Vagina (tissue), 2 donors: Measurements from ENCODE around the gene BTBD8. TPM values are rescaled to one million over a fixed set of nuclear protein-coding genes. Genes with fewer than 3 reads are reported as not detected.

Experiments used
- DNase-seq, 2 donors: peaks; one replicate each; pipeline ENCODE4 v3.0.0-alpha.2; 2017; ENCODE audit errors: extremely low spot score in 2 of 2
- H3K27ac ChIP-seq: fragments of 200-600 bp; sonication (generic); one replicate; pipeline ENCODE4 v1.5.1; 2019
- H3K27me3 ChIP-seq: fragments of 200-600 bp; sonication (generic); one replicate; pipeline ENCODE4 v1.5.1; 2019
- H3K36me3 ChIP-seq, 2 donors: fragments of 200-600 bp; sonication (generic); one replicate each; pipeline ENCODE4 v1.5.1; 2017 to 2019
- H3K4me1 ChIP-seq: fragments of 200-600 bp; sonication (generic); one replicate; pipeline ENCODE4 v1.5.1; 2019
- H3K4me3 ChIP-seq, 2 donors: fragments of 200-600 bp; sonication (generic); 1 replicate in 1 of 2; 2 replicates in 1 of 2; pipeline ENCODE4 v1.5.1; 2016 to 2019
- H3K9me3 ChIP-seq: fragments of 200-600 bp; sonication (generic); one replicate; pipeline ENCODE4 v1.5.1; 2019
- POLR2A ChIP-seq, 2 donors: fragments of 450-650 bp; IDR thresholded peaks; one replicate each; pipeline ENCODE4 v1.6.1; 2017; ENCODE audit warnings: antibody characterized with exemption in 2 of 2, mild to moderate bottlenecking in 2 of 2, moderate library complexity in 2 of 2
- POLR2AphosphoS5 ChIP-seq, 2 donors: sonication (generic); formaldehyde crosslinking; IDR thresholded peaks; one replicate each; pipeline ENCODE4 v1.9.0; 2017; ENCODE audit warnings: antibody characterized with exemption in 2 of 2, mild to moderate bottlenecking in 2 of 2, low read depth in 1 of 2; ENCODE audit not compliant: insufficient read depth in 1 of 2
- intact Hi-C: fragments of 100-400 bp; cut with DNase I; formaldehyde crosslinking; loops from one replicate; pipeline ENCODE4 v1.15.1; 2023
- total RNA-seq: library from RNA; depleted of rRNA; stranded (reverse); fragments of >200 nt; gene quantifications from one replicate; pipeline ENCODE4 v1.2.3, GENCODE V29; 2016
- TF ChIP-seq, protein P1 (sequence below), 3 experiments: fragments of 450-650 bp in 2 of 3; fragments of 200-600 bp in 1 of 3; sonication (generic) in 1 of 3; IDR thresholded peaks; one replicate each; pipeline ENCODE4 v1.5.1; 2017 to 2019; ENCODE audit warnings: antibody characterized with exemption in 3 of 3, mild to moderate bottlenecking in 2 of 3, moderate library complexity in 2 of 3

The BTBD8 gene
- total RNA-seq, 1 donor from 2014 or later, result 6.1 TPM

GRCh38 chr1:92219028-92219427, 138.9 kb downstream of the BTBD8 start:
- no peaks in the 10 kb centered on the region for H3K4me1 ChIP-seq
- no peaks in the 10 kb centered on the region for H3K9me3 ChIP-seq
- H3K27ac ChIP-seq, result no peak overlapping the region
- TF ChIP-seq, protein P1, sequence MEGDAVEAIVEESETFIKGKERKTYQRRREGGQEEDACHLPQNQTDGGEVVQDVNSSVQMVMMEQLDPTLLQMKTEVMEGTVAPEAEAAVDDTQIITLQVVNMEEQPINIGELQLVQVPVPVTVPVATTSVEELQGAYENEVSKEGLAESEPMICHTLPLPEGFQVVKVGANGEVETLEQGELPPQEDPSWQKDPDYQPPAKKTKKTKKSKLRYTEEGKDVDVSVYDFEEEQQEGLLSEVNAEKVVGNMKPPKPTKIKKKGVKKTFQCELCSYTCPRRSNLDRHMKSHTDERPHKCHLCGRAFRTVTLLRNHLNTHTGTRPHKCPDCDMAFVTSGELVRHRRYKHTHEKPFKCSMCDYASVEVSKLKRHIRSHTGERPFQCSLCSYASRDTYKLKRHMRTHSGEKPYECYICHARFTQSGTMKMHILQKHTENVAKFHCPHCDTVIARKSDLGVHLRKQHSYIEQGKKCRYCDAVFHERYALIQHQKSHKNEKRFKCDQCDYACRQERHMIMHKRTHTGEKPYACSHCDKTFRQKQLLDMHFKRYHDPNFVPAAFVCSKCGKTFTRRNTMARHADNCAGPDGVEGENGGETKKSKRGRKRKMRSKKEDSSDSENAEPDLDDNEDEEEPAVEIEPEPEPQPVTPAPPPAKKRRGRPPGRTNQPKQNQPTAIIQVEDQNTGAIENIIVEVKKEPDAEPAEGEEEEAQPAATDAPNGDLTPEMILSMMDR (IDR thresholded peaks at IDR 0.05), result no peak
- TF ChIP-seq POLR2AphosphoS5 (IDR thresholded peaks at IDR 0.05; ENCODE audit: insufficient read depth in 1 of 2, low read depth in 1 of 2), result no peak
- no peak for TF ChIP-seq POLR2A (IDR thresholded peaks at IDR 0.05)
- H3K4me3 ChIP-seq, result no peak overlapping the region
- no peaks in the 10 kb centered on the region for H3K36me3 ChIP-seq
- no peaks in the 10 kb centered on the region for H3K27me3 ChIP-seq
- DNase-seq, result no peak
- intact Hi-C loops, result no loop called here

GRCh38 chr1:92228401-92228800, 148.3 kb downstream of the BTBD8 start:
- Histone ChIP-seq H3K27ac (no peak overlapping the region), H3K4me3 (no peak overlapping the region), H3K9me3 (no peaks in the 10 kb centered on the region), H3K27me3 (no peaks in the 10 kb centered on the region), H3K4me1 (no peaks in the 10 kb centered on the region), H3K36me3 (no peaks in the 10 kb centered on the region)
- TF ChIP-seq, protein P1 (IDR thresholded peaks at IDR 0.05), result no peak
- TF ChIP-seq POLR2AphosphoS5 (IDR thresholded peaks at IDR 0.05; ENCODE audit: insufficient read depth in 1 of 2, low read depth in 1 of 2) (no peak), POLR2A (IDR thresholded peaks at IDR 0.05) (no peak)
- DNase-seq, result no peak
- intact Hi-C loops, result no loop called here

- Histone ChIP-seq H3K36me3 (no peaks in the 10 kb centered on the region), H3K27ac (no peak overlapping the region), H3K9me3 (no peaks in the 10 kb centered on the region), H3K4me1 (no peaks in the 10 kb centered on the region), H3K27me3 (no peaks in the 10 kb centered on the region), H3K4me3 (no peak overlapping the region)
- TF ChIP-seq, protein P1 (IDR thresholded peaks at IDR 0.05), result no peak
- TF ChIP-seq POLR2AphosphoS5 (IDR thresholded peaks at IDR 0.05; ENCODE audit: insufficient read depth in 1 of 2, low read depth in 1 of 2) (no peak), POLR2A (IDR thresholded peaks at IDR 0.05) (no peak)
- DNase-seq, result no peak
- intact Hi-C loops, result no loop called here
These were observed 150.6 kb downstream of the BTBD8 start for GRCh38 chr1:92230736-92231135.

Other genes starting within 250 kb of the BTBD8 start
- 221 TPM for gene TGFBR3, start 194.2 kb upstream of the BTBD8 start, total RNA-seq
- not detected for gene BRDT, start 130.9 kb upstream of the BTBD8 start, total RNA-seq
- not detected for gene EPHX4, start 50.4 kb upstream of the BTBD8 start, total RNA-seq
- not detected for gene SETSIP, start 4.9 kb upstream of the BTBD8 start, total RNA-seq
- gene C1orf146, start 137.6 kb downstream of the BTBD8 start, total RNA-seq, result not detected
- 9.3 TPM for gene GLMN, start 218.6 kb downstream of the BTBD8 start, total RNA-seq
- gene RPAP2, start 218.7 kb downstream of the BTBD8 start, total RNA-seq, result 11.8 TPM